Mesothelial cell of epicardium (in vitro differentiated cells): ENCODE results near the gene STUB1. TPM values are rescaled to one million over a fixed set of nuclear protein-coding genes. Genes with fewer than 3 reads are reported as not detected.

Experiments
- DNase-seq, 2 experiments: peaks; one replicate each; pipeline ENCODE4 v3.0.0; 2021; ENCODE audit warnings: low spot score in 2 of 2; ENCODE audit not compliant: unreplicated experiment in 2 of 2
- H3K27ac Mint-ChIP-seq: 2 replicates; pipeline ENCODE4 v1.8.0; 2021; ENCODE audit warnings: mixed read lengths
- H3K27me3 Mint-ChIP-seq: 2 replicates; pipeline ENCODE4 v1.8.0; 2021; ENCODE audit warnings: low read depth, mixed read lengths
- H3K36me3 Mint-ChIP-seq: 2 replicates; pipeline ENCODE4 v1.8.0; 2021; ENCODE audit warnings: mixed read lengths
- H3K4me1 Mint-ChIP-seq: 2 replicates; pipeline ENCODE4 v1.8.0; 2021; ENCODE audit warnings: mixed read lengths
- H3K4me3 Mint-ChIP-seq: 2 replicates; pipeline ENCODE4 v1.8.0; 2021; ENCODE audit warnings: mild to moderate bottlenecking, moderate library complexity, mixed read lengths
- H3K9me3 Mint-ChIP-seq: 2 replicates; pipeline ENCODE4 v1.8.0; 2021; ENCODE audit warnings: mixed read lengths
- CTCF ChIP-seq: fragments of 200-600 bp; sonication (generic); IDR thresholded peaks from one replicate; pipeline ENCODE4 v1.5.0; 2021; ENCODE audit warnings: antibody characterized with exemption; ENCODE audit not compliant: unreplicated experiment
- total RNA-seq: library from RNA; stranded (reverse); gene quantifications from 3 replicates; pipeline ENCODE4 v1.2.1, GENCODE V29; 2021

Gene STUB1
- total RNA-seq, 1 donor from 2014 or later, result 69.4 TPM

- peaks cover 6% of the 10 kb centered on the region for H3K36me3 Mint-ChIP-seq
Measured at GRCh38 chr16:730666-731509, 50.7 kb downstream of the STUB1 start.

GRCh38 chr16:732332-732731, 52.1 kb downstream of the STUB1 start:
- Mint-ChIP-seq H3K9me3 (no peaks in the 10 kb centered on the region), H3K36me3 (peaks cover 6% of the 10 kb centered on the region), H3K27me3 (peaks cover 1% of the 10 kb centered on the region), H3K27ac (no peak overlapping the region), H3K4me3 (no peak overlapping the region), H3K4me1 (no peaks in the 10 kb centered on the region)
- DNase-seq, result no peak
- TF ChIP-seq CTCF, result no peak

More at GRCh38 chr16:730666-731509, 50.7 kb downstream of the STUB1 start:
- no peak overlapping the region for H3K4me3 Mint-ChIP-seq
- TF ChIP-seq CTCF, result no peak
- no peak for DNase-seq
- H3K4me1 Mint-ChIP-seq, result no peaks in the 10 kb centered on the region
- H3K9me3 Mint-ChIP-seq, result no peaks in the 10 kb centered on the region
- H3K27ac Mint-ChIP-seq, result no peak overlapping the region
- H3K27me3 Mint-ChIP-seq, result peaks cover 9% of the 10 kb centered on the region

Other genes with a start within 250 kb of the STUB1 start
- 48.2 to 49.1 TPM (median 48.7 TPM) in 3 replicates for gene CAPN15, start 152.7 kb upstream of the STUB1 start, total RNA-seq
- 0.25 TPM in 1 of 3 replicates, not detected in the others for gene PRR35, start 120.0 kb upstream of the STUB1 start, total RNA-seq
- 2.3 to 3.0 TPM (median 2.7 TPM) in 3 replicates for gene NHLRC4, start 113.4 kb upstream of the STUB1 start, total RNA-seq
- gene PIGQ, start 110.4 kb upstream of the STUB1 start, total RNA-seq, result 78.5 to 86.7 TPM (median 84.8 TPM) in 3 replicates
- 23.2 to 26.2 TPM (median 25.5 TPM) in 3 replicates for gene RAB40C, start 90.3 kb upstream of the STUB1 start, total RNA-seq
- 0.47 to 0.94 TPM (median 0.84 TPM) in 3 replicates for gene WFIKKN1, start 49.4 kb upstream of the STUB1 start, total RNA-seq
- gene METTL26, start 44.1 kb upstream of the STUB1 start, total RNA-seq, result 72.1 to 74.0 TPM (median 73.2 TPM) in 3 replicates
- 20.5 to 24.6 TPM (median 21.7 TPM) in 3 replicates for gene MCRIP2, start 38.6 kb upstream of the STUB1 start, total RNA-seq
- gene WDR90, start 31.0 kb upstream of the STUB1 start, total RNA-seq, result 75.9 to 86.9 TPM (median 77.2 TPM) in 3 replicates
- 190 to 207 TPM (median 194 TPM) in 3 replicates for gene RHOT2, start 12.3 kb upstream of the STUB1 start, total RNA-seq
- 5.9 to 6.1 TPM (median 6.0 TPM) in 3 replicates for gene RHBDL1, start 4.7 kb upstream of the STUB1 start, total RNA-seq
- 46.1 to 51.2 TPM (median 46.5 TPM) in 3 replicates for gene JMJD8, start 3.9 kb downstream of the STUB1 start, total RNA-seq
- 20.6 to 22.8 TPM (median 21.9 TPM) in 3 replicates for gene WDR24, start 10.0 kb downstream of the STUB1 start, total RNA-seq
- gene FBXL16, start 25.4 kb downstream of the STUB1 start, total RNA-seq, result 0.18 to 0.85 TPM (median 0.23 TPM) in 3 replicates
- gene METRN, start 34.7 kb downstream of the STUB1 start, total RNA-seq, result 12.8 to 15.3 TPM (median 15.1 TPM) in 3 replicates
- gene ANTKMT, start 40.7 kb downstream of the STUB1 start, total RNA-seq, result 26.2 to 33.8 TPM (median 27.5 TPM) in 3 replicates
- gene CCDC78, start 46.0 kb downstream of the STUB1 start, total RNA-seq, result 2.5 to 3.2 TPM (median 2.7 TPM) in 3 replicates
- 6.4 to 8.6 TPM (median 7.4 TPM) in 3 replicates for gene HAGHL, start 46.7 kb downstream of the STUB1 start, total RNA-seq
- 39.9 to 46.0 TPM (median 45.1 TPM) in 3 replicates for gene CIAO3, start 60.6 kb downstream of the STUB1 start, total RNA-seq
- 5.0 to 5.8 TPM (median 5.7 TPM) in 3 replicates for gene MSLN, start 80.3 kb downstream of the STUB1 start, total RNA-seq
- gene RPUSD1, start 108.0 kb downstream of the STUB1 start, total RNA-seq, result 21.5 to 23.0 TPM (median 21.9 TPM) in 3 replicates
- gene CHTF18, start 108.2 kb downstream of the STUB1 start, total RNA-seq, result 85.6 to 89.2 TPM (median 87.5 TPM) in 3 replicates
- gene GNG13, start 120.3 kb downstream of the STUB1 start, total RNA-seq, result not detected in 3 replicates